ENCODE results near the gene TRAPPC12.
"Not testable (repeated sequence)": the region's sequence is repeated elsewhere in the genome, so short reads cannot be mapped to it uniquely, and the experiment has no call there.

Gene TRAPPC12

GRCh38 chr2:3369340-3370181 is 9.9 kb upstream of the TRAPPC12 start:
- not testable (repeated sequence) for DNase-seq (ENCODE audit: low read depth in 2 of 2)

GRCh38 chr2:3376821-3377220 is 2.7 kb upstream of the TRAPPC12 start:
- DNase-seq (ENCODE audit: low read depth in 2 of 2), result no peak

GRCh38 chr2:3377279-3377611 is 2.2 kb upstream of the TRAPPC12 start:
- DNase-seq (ENCODE audit: low read depth in 2 of 2), result no peak

GRCh38 chr2:3377612-3378432 is 1.7 kb upstream of the TRAPPC12 start, which contains the start of gene EIPR1:
Gene EIPR1 (minus strand): TSS chr2:3377818. CDS start chr2:3377689, 129 bp downstream.
- peak; percentile 94 for DNase-seq (ENCODE audit: low read depth in 2 of 2)

- no peak for DNase-seq (ENCODE audit: low read depth in 2 of 2)
These were observed 201 bp upstream of the TRAPPC12 start for GRCh38 chr2:3379339-3379646.

GRCh38 chr2:3386448-3386958 is 7.0 kb downstream of the TRAPPC12 start:
- no peak for DNase-seq (ENCODE audit: low read depth in 2 of 2)

- no peak for DNase-seq (ENCODE audit: low read depth in 2 of 2)
These were observed 7.5 kb downstream of the TRAPPC12 start for GRCh38 chr2:3387011-3387410.

- no peak for DNase-seq (ENCODE audit: low read depth in 2 of 2)
These were observed 8.3 kb downstream of the TRAPPC12 start for GRCh38 chr2:3387644-3388411.

- DNase-seq (ENCODE audit: low read depth in 2 of 2), result no peak
These were observed 8.9 kb downstream of the TRAPPC12 start for GRCh38 chr2:3388412-3388738.

GRCh38 chr2:3389193-3389592 is 9.7 kb downstream of the TRAPPC12 start:
- DNase-seq (ENCODE audit: low read depth in 2 of 2), result no peak

GRCh38 chr2:3390041-3390440 is 10.5 kb downstream of the TRAPPC12 start:
- DNase-seq (ENCODE audit: low read depth in 2 of 2), result no peak

- no peak for DNase-seq (ENCODE audit: low read depth in 2 of 2)
These were observed 12.7 kb downstream of the TRAPPC12 start for GRCh38 chr2:3392216-3392615.

- DNase-seq (ENCODE audit: low read depth in 2 of 2), result no peak
These were observed 17.5 kb downstream of the TRAPPC12 start for GRCh38 chr2:3396920-3397559.

GRCh38 chr2:3398857-3399256 is 19.4 kb downstream of the TRAPPC12 start:
- no peak for DNase-seq (ENCODE audit: low read depth in 2 of 2)

GRCh38 chr2:3399381-3399780 is 19.9 kb downstream of the TRAPPC12 start:
- no peak for DNase-seq (ENCODE audit: low read depth in 2 of 2)

GRCh38 chr2:3399829-3400228 is 20.3 kb downstream of the TRAPPC12 start:
- no peak for DNase-seq (ENCODE audit: low read depth in 2 of 2)

GRCh38 chr2:3403587-3404334 is 24.3 kb downstream of the TRAPPC12 start:
- no peak for DNase-seq (ENCODE audit: low read depth in 2 of 2)

- DNase-seq (ENCODE audit: low read depth in 2 of 2), result no peak
These were observed 24.9 kb downstream of the TRAPPC12 start for GRCh38 chr2:3404349-3404894.

- DNase-seq (ENCODE audit: low read depth in 2 of 2), result no peak
These were observed 25.8 kb downstream of the TRAPPC12 start for GRCh38 chr2:3405307-3405706.

GRCh38 chr2:3405876-3406275 is 26.4 kb downstream of the TRAPPC12 start:
- no peak for DNase-seq (ENCODE audit: low read depth in 2 of 2)

GRCh38 chr2:3406501-3406900 is 27.0 kb downstream of the TRAPPC12 start:
- DNase-seq (ENCODE audit: low read depth in 2 of 2), result no peak
